Breast epithelium (tissue), 3 donors: ENCODE results near the gene SNX9.

Experiments used
- CTCF ChIP-seq, 3 donors: fragments of 450-650 bp; IDR thresholded peaks; one replicate each; pipeline ENCODE4 v1.5.1; 2016 to 2017; ENCODE audit warnings: antibody characterized with exemption in 3 of 3, mild to moderate bottlenecking in 3 of 3, moderate library complexity in 3 of 3
- POLR2A ChIP-seq: fragments of 450-650 bp; IDR thresholded peaks from one replicate; pipeline ENCODE4 v1.6.1; 2016; ENCODE audit warnings: antibody characterized with exemption, mild to moderate bottlenecking, moderate library complexity
- POLR2AphosphoS5 ChIP-seq, 3 donors: sonication (generic); formaldehyde crosslinking; IDR thresholded peaks; one replicate each; pipeline ENCODE4 v1.6.1; 2017; ENCODE audit warnings: antibody characterized with exemption in 3 of 3

GRCh38 chr6:157789297-157789696, 33.7 kb upstream of the SNX9 start:
- TF ChIP-seq POLR2A (no peak), CTCF (IDR thresholded peaks at IDR 0.05) (no peak), POLR2AphosphoS5 (IDR thresholded peaks at IDR 0.05) (no peak)
